GM13976 (cell line): ENCODE data around the gene GPR153.

Experiments used
- DNase-seq: peaks from one replicate; pipeline ENCODE4 v3.0.0; 2012; ENCODE audit warnings: low spot score
- in situ Hi-C: fragments of 300-500 bp; cut with MboI; formaldehyde crosslinking; loops from one replicate; pipeline ENCODE4 v1.12.0; 2022; ENCODE audit warnings: low sequenced_read_pairs, mixed read lengths, inconsistent platforms; ENCODE audit not compliant: unreplicated experiment
- TF ChIP-seq, protein P1 (sequence below): IDR thresholded peaks from 2 replicates; pipeline ENCODE4 v1.5.1; 2012; ENCODE audit warnings: borderline replicate concordance, mild to moderate bottlenecking; ENCODE audit not compliant: insufficient read depth; ENCODE audit errors: extremely low read depth, missing control alignments, control extremely low read depth

Gene GPR153

DNA sequence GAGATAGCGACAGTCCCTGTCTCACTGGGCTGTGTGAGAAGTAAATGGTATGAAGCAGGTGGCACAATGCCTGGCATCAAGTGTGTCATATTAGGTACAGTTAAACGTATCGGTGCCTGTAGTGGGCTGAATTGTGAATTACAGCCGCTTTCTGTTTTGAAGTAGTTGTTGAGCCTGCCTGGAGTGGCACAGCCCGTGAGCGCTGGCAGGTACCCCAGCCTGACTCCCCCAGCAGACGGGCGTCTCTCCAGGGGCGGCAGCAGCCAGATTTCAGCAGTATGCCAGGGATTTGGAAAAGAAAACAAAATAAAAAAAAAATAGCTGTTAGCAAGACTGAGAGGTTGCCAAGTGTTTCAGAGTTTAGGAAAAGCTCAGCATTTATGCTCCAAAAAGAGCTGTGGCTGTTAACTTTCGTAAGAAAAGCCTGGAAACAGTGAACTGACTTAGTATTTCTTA is 26.6 kb upstream of the GPR153 start:
- in situ Hi-C loops = no loop called here
- TF ChIP-seq, protein P1, sequence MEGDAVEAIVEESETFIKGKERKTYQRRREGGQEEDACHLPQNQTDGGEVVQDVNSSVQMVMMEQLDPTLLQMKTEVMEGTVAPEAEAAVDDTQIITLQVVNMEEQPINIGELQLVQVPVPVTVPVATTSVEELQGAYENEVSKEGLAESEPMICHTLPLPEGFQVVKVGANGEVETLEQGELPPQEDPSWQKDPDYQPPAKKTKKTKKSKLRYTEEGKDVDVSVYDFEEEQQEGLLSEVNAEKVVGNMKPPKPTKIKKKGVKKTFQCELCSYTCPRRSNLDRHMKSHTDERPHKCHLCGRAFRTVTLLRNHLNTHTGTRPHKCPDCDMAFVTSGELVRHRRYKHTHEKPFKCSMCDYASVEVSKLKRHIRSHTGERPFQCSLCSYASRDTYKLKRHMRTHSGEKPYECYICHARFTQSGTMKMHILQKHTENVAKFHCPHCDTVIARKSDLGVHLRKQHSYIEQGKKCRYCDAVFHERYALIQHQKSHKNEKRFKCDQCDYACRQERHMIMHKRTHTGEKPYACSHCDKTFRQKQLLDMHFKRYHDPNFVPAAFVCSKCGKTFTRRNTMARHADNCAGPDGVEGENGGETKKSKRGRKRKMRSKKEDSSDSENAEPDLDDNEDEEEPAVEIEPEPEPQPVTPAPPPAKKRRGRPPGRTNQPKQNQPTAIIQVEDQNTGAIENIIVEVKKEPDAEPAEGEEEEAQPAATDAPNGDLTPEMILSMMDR = no peak

DNA sequence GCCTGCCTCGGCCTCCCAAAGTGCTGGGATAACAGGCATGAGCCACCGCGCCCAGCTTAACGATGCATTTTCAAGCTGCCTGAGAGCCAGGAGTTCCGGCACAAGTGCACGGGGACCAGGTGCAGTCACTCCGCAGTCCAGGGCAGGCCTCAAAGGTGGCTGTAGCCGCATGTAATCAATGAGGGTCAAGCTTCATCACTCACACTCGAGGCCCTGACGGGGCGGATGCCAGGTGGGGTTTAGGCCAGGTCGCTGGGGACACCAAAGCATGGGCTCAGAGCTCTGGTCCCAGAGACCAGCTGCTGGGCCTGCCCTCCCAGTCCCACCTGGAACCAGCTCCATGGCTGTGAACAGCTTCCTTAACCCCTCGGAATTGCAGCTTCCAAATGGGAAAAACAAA is 26.1 kb upstream of the GPR153 start:
- in situ Hi-C loops = no loop called here
- DNase-seq = no peak
- TF ChIP-seq, protein P1 = no peak

More for the DNA sequence above, 26.6 kb upstream of the GPR153 start:
- DNase-seq = no peak

DNA sequence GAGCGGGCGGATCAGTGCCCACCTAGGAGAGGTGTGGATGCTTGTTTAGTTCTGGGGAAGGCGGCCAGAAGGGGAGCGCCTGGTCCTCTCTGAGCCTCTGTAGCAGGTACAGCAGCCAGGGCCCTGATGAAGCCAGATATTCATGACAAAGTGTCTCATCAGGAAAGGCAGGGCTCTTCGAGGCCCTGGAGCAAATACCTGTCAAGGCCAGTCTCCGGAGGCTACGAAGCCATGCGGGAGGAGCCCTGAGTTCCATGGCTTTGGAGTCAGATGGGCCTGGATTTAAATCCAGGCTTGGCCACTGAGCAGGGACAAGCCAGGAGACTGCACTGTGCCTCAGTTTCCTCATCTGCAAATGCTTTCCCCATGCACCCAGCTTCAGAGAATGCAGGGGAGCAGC is 25.4 kb upstream of the GPR153 start:
- TF ChIP-seq, protein P1 = no peak
- in situ Hi-C loops = no loop called here
- no peak for DNase-seq

DNA sequence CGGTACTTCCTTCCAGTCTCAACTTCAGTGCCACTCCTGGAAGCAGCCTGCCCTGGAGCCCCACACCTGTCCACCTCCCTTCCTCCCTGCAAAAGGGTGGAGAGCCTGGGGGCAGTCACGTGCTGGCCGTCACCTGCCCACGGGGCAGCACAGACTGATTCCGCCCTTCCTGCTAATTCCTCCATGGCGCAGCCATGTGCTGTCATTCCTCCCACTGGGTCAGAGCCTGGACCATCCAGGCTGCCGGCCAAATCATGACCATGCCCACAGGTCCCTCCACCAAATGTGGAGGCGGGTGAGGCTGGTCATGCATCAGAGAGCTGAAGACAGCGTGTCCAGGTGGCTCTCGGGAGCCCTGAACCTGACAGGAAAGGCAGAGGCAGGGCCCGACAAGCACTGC is 24.4 kb upstream of the GPR153 start:
- in situ Hi-C loops = no loop called here
- TF ChIP-seq, protein P1 = no peak
- DNase-seq = no peak

DNA sequence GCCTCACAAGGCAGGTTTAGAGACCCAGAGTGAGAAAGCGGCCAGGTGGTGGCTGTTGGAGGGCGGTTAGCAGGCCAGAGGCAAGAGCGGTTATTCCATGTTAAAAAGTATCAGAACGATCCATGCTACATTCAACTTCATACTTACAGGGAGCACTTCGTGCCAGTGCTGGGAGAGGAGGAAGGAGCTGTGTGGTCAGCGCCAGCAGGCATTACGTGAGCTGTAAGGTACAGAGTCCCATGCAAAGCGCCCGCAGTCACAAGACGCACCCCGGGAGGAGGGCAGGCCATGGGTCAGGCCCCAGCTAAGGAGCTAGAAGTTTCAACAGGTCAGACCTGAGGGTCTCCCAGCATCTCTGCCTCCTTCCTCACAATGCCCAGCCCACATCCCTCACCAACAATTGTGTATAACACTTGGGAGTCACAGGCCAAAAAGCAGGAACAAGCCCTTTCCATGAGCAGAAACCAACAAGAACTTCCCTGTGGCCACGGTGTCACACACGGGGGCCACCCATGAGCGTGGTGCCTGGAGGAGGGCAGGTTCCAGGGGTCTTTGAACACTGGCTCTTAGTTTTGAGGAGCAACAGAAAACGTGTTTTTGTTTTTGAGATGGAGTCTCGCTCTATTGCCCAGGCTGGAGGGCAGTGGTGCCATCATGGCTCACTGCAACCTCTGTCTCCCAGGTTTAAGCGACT is 21.8 kb upstream of the GPR153 start:
- no peak for DNase-seq
- TF ChIP-seq, protein P1 = no peak
- in situ Hi-C loops = no loop called here

DNA sequence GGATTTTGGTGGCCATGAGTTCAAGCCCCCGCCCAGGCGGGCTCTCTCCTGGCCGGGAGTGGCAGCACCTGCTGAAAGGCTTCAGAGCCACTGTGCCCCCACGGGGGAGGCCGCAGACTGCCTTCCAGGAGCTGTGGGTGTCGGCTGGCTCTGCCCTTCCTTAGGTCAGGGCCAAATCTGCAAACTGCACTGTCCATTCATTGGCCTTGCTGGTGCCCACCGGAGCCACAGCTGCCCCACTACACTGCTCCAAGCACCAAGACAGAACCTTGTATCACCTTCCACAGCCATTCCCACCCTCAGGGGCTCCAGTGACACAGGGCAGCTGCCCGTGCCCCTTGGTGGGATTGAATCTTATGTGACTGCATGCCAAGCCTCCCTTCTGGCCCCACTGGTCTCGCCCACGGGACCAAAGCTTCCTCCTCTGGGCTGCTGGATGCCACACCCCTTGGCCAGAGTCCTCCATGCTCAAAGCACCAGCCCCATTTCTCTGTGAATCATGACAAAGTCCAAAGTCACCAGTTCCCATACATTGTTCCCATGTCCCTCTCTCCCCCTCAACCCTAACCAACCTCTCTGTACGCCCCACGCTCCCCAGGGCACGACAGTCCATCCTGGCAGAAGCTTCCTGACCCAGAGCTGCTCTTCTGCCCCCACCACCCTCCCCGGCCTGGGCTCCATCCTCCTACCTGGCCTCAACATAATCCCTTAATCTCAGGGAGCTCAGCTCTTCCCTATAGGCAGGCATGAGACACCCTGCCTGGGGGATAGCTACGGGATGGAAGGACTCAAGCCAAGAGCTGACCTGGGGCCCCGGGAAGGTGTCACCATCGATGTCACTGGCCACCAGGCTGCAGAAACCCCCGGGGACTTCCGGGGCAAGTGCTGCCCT is 20.9 kb upstream of the GPR153 start:
- TF ChIP-seq, protein P1 = no peak
- in situ Hi-C loops = no loop called here
- no peak for DNase-seq
